ENCODE measurements around the gene XXYLT1.

DNA sequence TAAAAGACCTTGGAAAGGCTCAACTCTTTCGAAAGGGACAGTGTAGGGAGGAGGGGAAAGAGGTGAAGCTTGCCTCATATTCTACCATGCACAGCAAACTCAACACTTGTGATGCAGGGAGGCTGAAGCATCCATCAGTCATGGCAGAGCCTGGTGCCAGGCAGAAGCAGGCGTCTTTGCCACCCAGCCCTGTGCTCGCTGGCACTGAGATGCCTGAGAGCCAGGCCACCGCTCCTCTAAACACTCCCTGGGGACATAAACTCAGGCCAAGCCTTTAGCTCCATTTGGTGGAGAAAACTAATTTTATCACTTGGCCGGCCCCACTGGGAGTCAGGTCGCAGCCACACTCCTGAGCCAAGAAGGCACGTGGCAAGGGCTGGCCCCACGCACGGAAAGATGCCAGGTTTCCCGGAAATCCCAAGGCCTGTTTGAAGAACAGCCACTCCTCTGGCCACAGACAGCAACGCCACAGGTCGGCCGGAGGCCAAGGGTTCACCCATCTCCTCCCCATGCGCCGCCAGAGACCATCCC, 30.7 kb downstream of the XXYLT1 start:
- TF ChIP-seq, protein P1, sequence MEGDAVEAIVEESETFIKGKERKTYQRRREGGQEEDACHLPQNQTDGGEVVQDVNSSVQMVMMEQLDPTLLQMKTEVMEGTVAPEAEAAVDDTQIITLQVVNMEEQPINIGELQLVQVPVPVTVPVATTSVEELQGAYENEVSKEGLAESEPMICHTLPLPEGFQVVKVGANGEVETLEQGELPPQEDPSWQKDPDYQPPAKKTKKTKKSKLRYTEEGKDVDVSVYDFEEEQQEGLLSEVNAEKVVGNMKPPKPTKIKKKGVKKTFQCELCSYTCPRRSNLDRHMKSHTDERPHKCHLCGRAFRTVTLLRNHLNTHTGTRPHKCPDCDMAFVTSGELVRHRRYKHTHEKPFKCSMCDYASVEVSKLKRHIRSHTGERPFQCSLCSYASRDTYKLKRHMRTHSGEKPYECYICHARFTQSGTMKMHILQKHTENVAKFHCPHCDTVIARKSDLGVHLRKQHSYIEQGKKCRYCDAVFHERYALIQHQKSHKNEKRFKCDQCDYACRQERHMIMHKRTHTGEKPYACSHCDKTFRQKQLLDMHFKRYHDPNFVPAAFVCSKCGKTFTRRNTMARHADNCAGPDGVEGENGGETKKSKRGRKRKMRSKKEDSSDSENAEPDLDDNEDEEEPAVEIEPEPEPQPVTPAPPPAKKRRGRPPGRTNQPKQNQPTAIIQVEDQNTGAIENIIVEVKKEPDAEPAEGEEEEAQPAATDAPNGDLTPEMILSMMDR (IDR thresholded peaks at IDR 0.05): no peak
- TF ChIP-seq POLR2A (IDR thresholded peaks at IDR 0.05): no peak
